ENCODE results near the gene FANCG. TPM values are rescaled to one million over a fixed set of nuclear protein-coding genes. Genes with fewer than 3 reads are reported as not detected.
A peak's percentile ranks its signal among the peaks of the same experiment; 100 is the strongest.

Gene FANCG
- total and polyA plus RNA-seq, 9 donors: 23.1 to 34.5 (median 30.9) TPM

DNA sequence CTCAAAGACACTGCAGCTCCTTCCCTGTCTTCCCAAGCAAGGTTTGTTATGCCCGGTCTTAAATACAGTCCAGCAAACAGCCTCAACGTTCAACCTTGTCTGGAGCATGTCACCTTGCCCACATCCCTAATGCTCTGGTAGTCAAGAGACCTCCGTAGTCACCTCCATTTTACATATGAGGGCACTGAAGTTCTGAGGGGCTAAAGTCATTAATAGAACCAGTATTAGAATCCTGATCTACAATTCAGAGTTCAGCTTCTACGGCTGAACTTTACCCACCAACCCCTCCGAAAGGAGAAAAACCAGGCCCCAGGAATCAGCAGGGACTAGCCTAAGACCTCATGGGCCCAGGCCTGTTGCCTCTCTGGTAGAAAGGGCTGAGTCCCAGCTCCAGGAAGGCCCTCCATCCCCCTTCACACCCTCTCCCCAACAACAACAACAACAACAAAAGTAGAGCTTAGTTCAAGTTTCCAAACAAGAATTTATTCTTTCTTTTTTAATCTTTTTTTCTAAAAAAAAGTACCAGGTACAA is 24.0 kb upstream of the FANCG start:
- H3K27me3 ChIP-seq (ENCODE audit: control insufficient read depth, insufficient read depth, low read length): no peaks in the 10 kb centered on the region
- 10% methylated on average over 2 of the region's 5 CpGs for WGBS (ENCODE audit: insufficient coverage)
- no peak for DNase-seq
- H3K4me3 ChIP-seq (ENCODE audit: low read length): peak overlapping the region; percentile 80
- peak overlapping the region; percentile 77 for H3K27ac ChIP-seq (ENCODE audit: low read length)
- H3K36me3 ChIP-seq (ENCODE audit: control insufficient read depth, insufficient read depth, low read length): peaks cover 73% of the 10 kb centered on the region
- no peaks in the 10 kb centered on the region for H3K9me3 ChIP-seq (replicated peaks; ENCODE audit: control insufficient read depth, low read depth, low read length)
- H3K4me1 ChIP-seq (ENCODE audit: control insufficient read depth, insufficient read depth, low read length): peaks cover 19% of the 10 kb centered on the region

DNA sequence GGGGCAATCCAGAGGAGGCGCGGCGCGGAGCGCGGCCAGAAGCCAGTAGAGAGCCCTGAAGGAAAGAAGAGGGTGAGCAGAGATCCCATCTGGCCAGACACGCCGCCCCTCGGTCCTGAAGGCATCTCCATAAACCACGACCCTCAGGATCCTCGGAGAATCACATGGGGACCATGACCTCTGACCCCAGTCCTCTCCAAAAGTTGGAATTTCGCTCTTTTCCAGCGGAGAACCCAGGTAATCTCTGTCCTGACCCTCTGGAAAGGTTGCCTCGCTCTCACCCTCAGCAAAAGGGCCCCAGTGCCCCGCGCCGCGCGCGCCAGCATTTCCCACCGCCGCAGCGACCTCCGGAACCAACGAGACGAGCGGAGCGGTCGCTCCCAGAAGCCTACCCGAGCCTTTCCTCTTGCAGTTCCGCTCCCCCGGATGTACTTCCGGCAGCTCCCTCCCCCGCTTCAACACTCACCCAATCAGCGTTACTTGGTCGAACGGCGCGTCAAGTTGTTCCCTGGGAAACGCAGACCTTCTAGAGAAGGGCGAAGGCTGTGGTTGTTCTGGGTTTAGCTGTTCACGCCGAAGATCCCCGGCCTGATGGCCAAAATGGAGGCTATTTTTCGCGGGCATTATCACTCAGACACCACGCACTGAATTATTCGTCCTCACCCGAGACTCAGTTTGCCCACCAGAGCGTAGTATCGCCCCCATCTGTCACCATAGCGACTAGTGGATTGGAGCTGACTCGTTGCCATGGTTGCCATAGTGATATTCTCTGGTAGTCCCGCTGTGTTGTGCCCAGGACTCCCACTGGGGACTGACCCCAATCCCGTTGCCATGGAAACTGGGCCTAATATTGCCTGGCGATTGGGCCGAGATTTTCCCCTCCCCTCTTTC is 23.3 kb upstream of the FANCG start, which contains the start of gene STOML2:
STOML2 (minus strand) TSS at position 363 of the 891 bp plus-strand sequence; CDS start at position 326, 37 bp downstream.
- peak; percentile 99 for DNase-seq
- Histone ChIP-seq H3K36me3 (ENCODE audit: control insufficient read depth, insufficient read depth, low read length) (peaks cover 66% of the 10 kb centered on the region), H3K27ac (ENCODE audit: low read length) (peak within 1 kb of the TSS; percentile 77)

DNA sequence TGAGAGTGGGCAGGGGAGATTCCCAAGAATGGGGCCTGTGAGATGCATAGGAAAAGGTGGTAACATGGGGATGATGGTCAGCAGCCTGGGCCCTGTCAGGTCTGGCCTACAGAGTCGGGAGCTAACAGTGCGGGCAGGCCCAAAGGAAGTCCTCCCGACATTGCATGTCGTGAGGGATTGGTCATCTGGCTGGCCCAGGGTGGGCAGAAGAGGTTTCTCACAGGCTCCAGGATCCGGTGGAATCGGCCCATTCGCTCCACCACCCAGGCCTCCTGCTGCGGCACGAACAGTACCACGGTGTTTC is 22.7 kb upstream of the FANCG start:
- peak overlapping the region; percentile 80 for H3K4me3 ChIP-seq (ENCODE audit: low read length)
- 3% methylated on average over 10 of the region's 10 CpGs for WGBS (ENCODE audit: insufficient coverage)
- H3K27ac ChIP-seq (ENCODE audit: low read length): peak overlapping the region; percentile 77
- no peak for DNase-seq
- H3K27me3 ChIP-seq (ENCODE audit: control insufficient read depth, insufficient read depth, low read length): no peaks in the 10 kb centered on the region
- no peaks in the 10 kb centered on the region for H3K9me3 ChIP-seq (replicated peaks; ENCODE audit: control insufficient read depth, low read depth, low read length)
- peaks cover 19% of the 10 kb centered on the region for H3K4me1 ChIP-seq (ENCODE audit: control insufficient read depth, insufficient read depth, low read length)
- H3K36me3 ChIP-seq (ENCODE audit: control insufficient read depth, insufficient read depth, low read length): peaks cover 60% of the 10 kb centered on the region

More for the DNA sequence above, 23.3 kb upstream of the FANCG start, which contains the start of gene STOML2:
- Histone ChIP-seq H3K4me3 (ENCODE audit: low read length) (peak within 1 kb of the TSS; percentile 80), H3K9me3 (replicated peaks; ENCODE audit: control insufficient read depth, low read depth, low read length) (no peaks in the 10 kb centered on the region), H3K27me3 (ENCODE audit: control insufficient read depth, insufficient read depth, low read length) (no peaks in the 10 kb centered on the region), H3K4me1 (ENCODE audit: control insufficient read depth, insufficient read depth, low read length) (peaks cover 19% of the 10 kb centered on the region)
- WGBS (ENCODE audit: insufficient coverage): under 1% methylated on average over 49 of the region's 57 CpGs

DNA sequence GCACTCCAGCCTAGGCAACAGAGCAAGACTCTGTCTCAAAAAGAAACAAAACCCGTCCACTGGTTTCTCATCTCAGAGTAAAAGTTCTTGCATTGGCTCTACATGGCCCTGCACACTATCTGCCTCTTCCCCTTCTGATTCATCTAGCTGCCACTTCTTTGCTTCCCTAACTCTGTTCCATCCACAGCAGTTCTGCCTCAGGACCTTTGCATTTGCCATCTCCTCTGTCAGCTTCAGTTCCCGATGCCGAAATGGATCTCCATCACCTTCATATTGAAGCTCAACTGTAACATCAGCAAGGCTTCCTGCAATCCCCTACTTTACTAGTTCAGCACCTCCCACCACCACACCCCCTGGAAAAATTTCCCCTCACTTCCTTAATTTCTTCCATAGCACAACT is 17.8 kb upstream of the FANCG start:
- 92% methylated on average over 3 of the region's 3 CpGs for WGBS (ENCODE audit: insufficient coverage)
- H3K9me3 ChIP-seq (replicated peaks; ENCODE audit: control insufficient read depth, low read depth, low read length): no peaks in the 10 kb centered on the region
- peaks cover 19% of the 10 kb centered on the region for H3K4me1 ChIP-seq (ENCODE audit: control insufficient read depth, insufficient read depth, low read length)
- no peak for DNase-seq
- no peaks in the 10 kb centered on the region for H3K27me3 ChIP-seq (ENCODE audit: control insufficient read depth, insufficient read depth, low read length)
- peaks cover 52% of the 10 kb centered on the region for H3K36me3 ChIP-seq (ENCODE audit: control insufficient read depth, insufficient read depth, low read length)
- no peak overlapping the region for H3K4me3 ChIP-seq (ENCODE audit: low read length)
- no peak overlapping the region for H3K27ac ChIP-seq (ENCODE audit: low read length)

DNA sequence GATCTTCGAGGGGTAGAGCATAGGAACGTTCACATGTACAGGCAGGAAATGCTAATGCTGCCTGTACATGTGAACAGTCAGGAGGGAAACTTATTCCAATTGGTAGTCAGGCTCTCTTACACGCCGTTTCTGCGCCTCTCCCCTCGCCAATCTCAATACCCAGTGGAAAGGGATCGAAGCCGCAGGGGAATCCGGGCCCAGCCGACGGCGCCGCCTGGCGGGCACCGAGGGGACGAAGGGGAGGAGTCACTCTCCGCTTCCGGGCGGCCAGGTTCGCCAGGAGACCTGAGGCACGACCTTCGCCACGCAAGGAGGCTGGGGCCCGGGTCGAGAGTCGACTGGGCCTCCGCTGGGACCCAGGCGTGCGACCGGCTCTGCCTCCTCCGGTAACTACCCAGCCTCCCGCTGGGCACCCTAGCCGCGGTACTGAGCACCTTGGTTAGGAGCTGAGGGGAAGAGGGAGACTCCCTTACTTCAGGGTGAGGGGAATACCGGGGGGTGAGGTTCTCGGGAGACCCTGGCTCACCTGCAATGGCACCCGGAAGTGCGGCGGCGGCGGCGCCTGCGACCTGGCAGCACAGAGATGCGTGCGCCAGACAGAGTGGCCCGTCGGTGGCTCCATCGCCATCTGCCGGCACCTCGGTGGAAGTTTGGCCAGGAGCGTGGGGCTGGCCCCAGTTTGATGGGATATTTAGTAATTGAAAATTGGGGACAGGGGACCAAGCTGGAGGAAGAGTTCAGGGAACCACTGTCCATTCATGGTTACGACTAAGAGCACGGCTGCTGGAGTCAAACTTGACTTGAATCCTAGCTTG is 16.5 kb upstream of the FANCG start, which contains the start of gene PIGO:
PIGO (minus strand) TSS at position 557 of the 815 bp plus-strand sequence. CDS start 1,026 bp downstream, outside the sequence.
- DNase-seq: peak; percentile 90
- Histone ChIP-seq H3K4me1 (ENCODE audit: control insufficient read depth, insufficient read depth, low read length) (peaks cover 11% of the 10 kb centered on the region), H3K36me3 (ENCODE audit: control insufficient read depth, insufficient read depth, low read length) (peaks cover 54% of the 10 kb centered on the region), H3K4me3 (ENCODE audit: low read length) (peak within 1 kb of the TSS; percentile 91), H3K9me3 (replicated peaks; ENCODE audit: control insufficient read depth, low read depth, low read length) (no peaks in the 10 kb centered on the region), H3K27ac (ENCODE audit: low read length) (peak within 1 kb of the TSS; percentile 88), H3K27me3 (ENCODE audit: control insufficient read depth, insufficient read depth, low read length) (no peaks in the 10 kb centered on the region)
- WGBS (ENCODE audit: insufficient coverage): under 1% methylated on average over 37 of the region's 53 CpGs

DNA sequence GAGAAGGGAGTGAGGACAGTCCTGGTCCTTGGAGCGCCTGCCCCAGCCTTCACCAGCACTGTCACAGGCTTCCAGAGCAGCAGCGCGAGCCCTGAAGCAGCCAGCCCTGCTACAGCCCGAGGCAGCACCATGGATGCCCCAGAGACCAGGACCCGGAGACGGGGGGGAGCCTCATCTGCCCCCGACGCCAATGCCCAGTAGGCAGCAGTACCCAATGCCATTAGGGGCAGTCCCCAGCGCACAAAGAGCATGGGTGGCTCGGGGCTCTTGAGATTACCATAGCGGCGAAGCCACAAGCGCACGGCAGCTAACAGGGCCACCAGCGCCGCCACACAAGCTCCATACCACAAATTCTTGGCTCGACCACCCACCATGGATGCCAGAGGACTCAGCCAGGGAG is 11.8 kb upstream of the FANCG start:
- Histone ChIP-seq H3K4me3 (ENCODE audit: low read length) (no peak overlapping the region), H3K9me3 (replicated peaks; ENCODE audit: control insufficient read depth, low read depth, low read length) (no peaks in the 10 kb centered on the region), H3K27ac (ENCODE audit: low read length) (no peak overlapping the region), H3K27me3 (ENCODE audit: control insufficient read depth, insufficient read depth, low read length) (no peaks in the 10 kb centered on the region), H3K36me3 (ENCODE audit: control insufficient read depth, insufficient read depth, low read length) (peaks cover 78% of the 10 kb centered on the region), H3K4me1 (ENCODE audit: control insufficient read depth, insufficient read depth, low read length) (peaks cover 9% of the 10 kb centered on the region)
- no peak for DNase-seq
- WGBS (ENCODE audit: insufficient coverage): 96% methylated on average over 13 of the region's 17 CpGs

DNA sequence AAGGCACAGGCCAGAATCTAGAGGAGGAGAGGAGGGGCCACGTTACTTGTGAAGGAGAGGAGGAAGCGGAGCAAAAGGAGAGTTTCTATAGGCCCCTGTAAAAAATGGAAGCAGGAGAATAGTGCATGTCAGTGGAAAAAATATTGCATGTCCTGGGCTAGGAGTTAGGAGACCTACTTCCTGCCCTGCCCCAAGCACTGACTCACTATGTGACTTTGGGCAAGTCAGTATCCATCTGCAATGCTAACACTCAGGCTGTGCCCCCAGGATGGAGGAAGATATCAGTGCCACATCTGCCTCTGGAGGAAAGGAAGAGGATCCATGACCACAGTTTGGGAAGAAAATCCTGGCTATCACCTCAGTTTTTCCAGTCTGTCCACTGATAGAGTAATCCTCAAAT is 9.7 kb upstream of the FANCG start:
- 70% methylated on average over 2 of the region's 2 CpGs for WGBS (ENCODE audit: insufficient coverage)
- Histone ChIP-seq H3K36me3 (ENCODE audit: control insufficient read depth, insufficient read depth, low read length) (peaks cover 70% of the 10 kb centered on the region), H3K9me3 (replicated peaks; ENCODE audit: control insufficient read depth, low read depth, low read length) (no peaks in the 10 kb centered on the region)

DNA sequence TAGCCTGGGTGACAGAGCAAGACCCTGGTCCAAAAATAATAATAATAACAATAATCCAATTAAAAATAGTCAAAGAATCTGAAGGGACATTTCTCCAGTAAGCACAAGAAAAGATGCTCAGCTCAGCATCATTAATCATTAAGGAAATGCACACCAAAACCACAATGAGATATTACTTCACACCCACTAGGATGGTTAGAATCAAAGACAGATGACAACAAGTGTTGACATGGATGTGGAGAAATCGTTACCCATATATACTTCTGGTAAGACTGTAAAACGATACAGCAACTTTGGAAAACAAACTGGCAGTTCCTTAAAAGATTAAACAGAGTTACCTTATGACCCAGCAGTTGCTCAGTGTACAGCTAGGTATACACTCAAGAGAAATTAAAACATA is 5.3 kb upstream of the FANCG start:
- H3K4me1 ChIP-seq (ENCODE audit: control insufficient read depth, insufficient read depth, low read length): no peaks in the 10 kb centered on the region
- H3K9me3 ChIP-seq (replicated peaks; ENCODE audit: control insufficient read depth, low read depth, low read length): no peaks in the 10 kb centered on the region
- WGBS (ENCODE audit: insufficient coverage): no CpG with 5 or more reads among the region's 2 CpGs
- no peak overlapping the region for H3K4me3 ChIP-seq (ENCODE audit: low read length)
- no peak for DNase-seq
- H3K36me3 ChIP-seq (ENCODE audit: control insufficient read depth, insufficient read depth, low read length): peaks cover 31% of the 10 kb centered on the region
- H3K27ac ChIP-seq (ENCODE audit: low read length): no peak overlapping the region
- no peaks in the 10 kb centered on the region for H3K27me3 ChIP-seq (ENCODE audit: control insufficient read depth, insufficient read depth, low read length)

More for the DNA sequence above, 9.7 kb upstream of the FANCG start:
- Histone ChIP-seq H3K27ac (ENCODE audit: low read length) (no peak overlapping the region), H3K4me3 (ENCODE audit: low read length) (no peak overlapping the region), H3K27me3 (ENCODE audit: control insufficient read depth, insufficient read depth, low read length) (no peaks in the 10 kb centered on the region), H3K4me1 (ENCODE audit: control insufficient read depth, insufficient read depth, low read length) (no peaks in the 10 kb centered on the region)
- DNase-seq: no peak

DNA sequence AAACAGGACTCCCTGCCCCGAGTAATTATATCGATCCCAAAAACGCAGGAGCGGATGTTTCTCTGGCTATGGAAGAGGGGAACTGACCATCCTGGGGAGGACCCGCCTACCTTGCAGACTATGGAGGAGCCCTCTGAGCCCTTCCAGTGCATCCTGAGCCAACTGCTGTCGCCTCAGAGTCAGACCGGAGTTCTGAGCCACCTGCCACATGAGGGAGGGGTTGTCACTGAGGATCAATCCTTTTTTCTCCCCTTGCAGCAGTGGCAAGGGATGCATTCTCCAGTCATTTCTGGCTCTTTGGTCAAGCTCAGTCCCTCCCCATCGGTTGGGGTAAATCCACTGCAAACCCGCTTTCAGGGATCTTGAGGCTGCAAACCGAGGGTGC is 709 bp downstream of the FANCG start:
- Histone ChIP-seq H3K36me3 (ENCODE audit: control insufficient read depth, insufficient read depth, low read length) (peaks cover 43% of the 10 kb centered on the region), H3K4me3 (ENCODE audit: low read length) (peak overlapping the region; percentile 78), H3K4me1 (ENCODE audit: control insufficient read depth, insufficient read depth, low read length) (peaks cover 19% of the 10 kb centered on the region), H3K9me3 (replicated peaks; ENCODE audit: control insufficient read depth, low read depth, low read length) (no peaks in the 10 kb centered on the region), H3K27me3 (ENCODE audit: control insufficient read depth, insufficient read depth, low read length) (no peaks in the 10 kb centered on the region), H3K27ac (ENCODE audit: low read length) (peak overlapping the region; percentile 92)
- WGBS (ENCODE audit: insufficient coverage): 1% methylated on average over 8 of the region's 10 CpGs
- peak; percentile 20 for DNase-seq

DNA sequence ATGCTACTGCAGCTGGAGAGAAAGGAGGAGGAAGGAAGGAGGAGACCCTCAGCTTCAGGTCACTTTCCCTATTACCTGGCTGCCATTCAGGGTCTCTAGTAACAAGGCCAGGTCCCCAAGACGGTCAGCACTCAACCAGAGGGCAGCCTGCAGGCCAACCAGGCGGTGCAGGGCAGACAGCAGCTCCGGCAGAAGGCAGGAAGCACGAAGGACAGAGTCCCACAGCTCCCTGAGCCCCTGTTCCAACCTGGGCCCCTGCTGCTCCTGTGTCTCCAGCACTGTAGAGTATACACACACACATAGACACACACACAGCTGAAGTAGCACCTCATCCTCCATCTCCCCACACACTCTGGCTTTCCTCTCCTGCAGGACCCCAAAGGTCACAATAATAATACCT is 1.7 kb downstream of the FANCG start:
- no peak overlapping the region for H3K4me3 ChIP-seq (ENCODE audit: low read length)

More for the DNA sequence above, 1.7 kb downstream of the FANCG start:
- 70% methylated on average over 4 of the region's 4 CpGs for WGBS (ENCODE audit: insufficient coverage)
- no peaks in the 10 kb centered on the region for H3K9me3 ChIP-seq (replicated peaks; ENCODE audit: control insufficient read depth, low read depth, low read length)
- no peak for DNase-seq
- peaks cover 19% of the 10 kb centered on the region for H3K4me1 ChIP-seq (ENCODE audit: control insufficient read depth, insufficient read depth, low read length)
- no peaks in the 10 kb centered on the region for H3K27me3 ChIP-seq (ENCODE audit: control insufficient read depth, insufficient read depth, low read length)
- no peak overlapping the region for H3K27ac ChIP-seq (ENCODE audit: low read length)
- H3K36me3 ChIP-seq (ENCODE audit: control insufficient read depth, insufficient read depth, low read length): peaks cover 47% of the 10 kb centered on the region
